ENCODE data around the gene MDM2. TPM values are rescaled to one million over a fixed set of nuclear protein-coding genes. Genes with fewer than 3 reads are reported as not detected.
A peak's percentile ranks its signal among the peaks of the same experiment; 100 is the strongest.
"Not testable (repeated sequence)": the region's sequence is repeated elsewhere in the genome, so short reads cannot be mapped to it uniquely, and the experiment has no call there.

Gene MDM2
- total RNA-seq, 1 donor from 2014 or later, result 47.3 TPM

- FAIRE-seq (no peak), DNase-seq (ENCODE audit: low spot score in 2 of 2) (no peak)
Observed at GRCh38 chr12:68804657-68805591, 3.1 kb upstream of the MDM2 start.

DNA sequence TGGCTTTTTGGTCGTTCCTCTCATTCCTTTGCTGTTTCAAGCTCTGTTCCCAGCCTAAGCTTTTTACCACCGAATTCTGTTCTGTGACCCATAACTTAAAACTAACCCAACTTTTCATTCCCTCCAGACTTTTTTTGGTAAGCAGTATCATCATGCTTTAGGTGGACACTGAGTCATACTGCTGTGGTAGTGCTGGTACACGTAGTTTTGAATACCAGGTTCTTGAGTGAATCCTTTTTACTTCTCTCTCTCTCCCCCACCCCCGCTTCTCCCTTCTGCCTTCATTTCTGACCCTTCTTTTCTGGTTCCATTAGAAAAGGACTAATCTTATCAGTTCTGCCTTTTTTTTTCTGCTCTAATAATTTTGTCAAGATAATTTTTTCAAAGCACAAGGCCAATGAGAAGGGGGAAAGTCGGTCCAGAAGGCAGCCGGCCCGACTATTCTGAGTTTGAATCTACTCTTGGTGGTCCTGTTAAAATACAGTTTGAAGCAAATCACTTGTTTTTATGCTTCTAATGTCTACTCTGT is 2.3 kb upstream of the MDM2 start:
- no peak for DNase-seq (ENCODE audit: low spot score in 2 of 2)
- FAIRE-seq, result no peak

GRCh38 chr12:68806488-68807237 is 1.3 kb upstream of the MDM2 start:
- FAIRE-seq, result no peak
- DNase-seq (ENCODE audit: low spot score in 2 of 2), result no peak

- DNase-seq (ENCODE audit: low spot score in 2 of 2); FAIRE-seq: not testable (repeated sequence)
Observed at GRCh38 chr12:68807274-68807575, 752 bp upstream of the MDM2 start.

GRCh38 chr12:68808388-68809189 is 612 bp downstream of the MDM2 start:
- peak; percentile 57 to 61 for DNase-seq (ENCODE audit: low spot score in 2 of 2)
- FAIRE-seq, result no peak

GRCh38 chr12:68809190-68810026 is 1.4 kb downstream of the MDM2 start:
- FAIRE-seq, result no peak
- no peak for DNase-seq (ENCODE audit: low spot score in 2 of 2)

- not testable (repeated sequence) for DNase-seq (ENCODE audit: low spot score in 2 of 2); FAIRE-seq
Observed at GRCh38 chr12:68810027-68810389, 2.0 kb downstream of the MDM2 start.

- not testable (repeated sequence) for FAIRE-seq
Observed at GRCh38 chr12:68811573-68811972, 3.6 kb downstream of the MDM2 start.

GRCh38 chr12:68812553-68813241 is 4.7 kb downstream of the MDM2 start:
- no peak for FAIRE-seq
- no peak for DNase-seq (ENCODE audit: low spot score in 2 of 2)

More at GRCh38 chr12:68811573-68811972, 3.6 kb downstream of the MDM2 start:
- not testable (repeated sequence) for DNase-seq (ENCODE audit: low spot score in 2 of 2)

GRCh38 chr12:68813242-68813593 is 5.2 kb downstream of the MDM2 start:
- no peak for FAIRE-seq

DNA sequence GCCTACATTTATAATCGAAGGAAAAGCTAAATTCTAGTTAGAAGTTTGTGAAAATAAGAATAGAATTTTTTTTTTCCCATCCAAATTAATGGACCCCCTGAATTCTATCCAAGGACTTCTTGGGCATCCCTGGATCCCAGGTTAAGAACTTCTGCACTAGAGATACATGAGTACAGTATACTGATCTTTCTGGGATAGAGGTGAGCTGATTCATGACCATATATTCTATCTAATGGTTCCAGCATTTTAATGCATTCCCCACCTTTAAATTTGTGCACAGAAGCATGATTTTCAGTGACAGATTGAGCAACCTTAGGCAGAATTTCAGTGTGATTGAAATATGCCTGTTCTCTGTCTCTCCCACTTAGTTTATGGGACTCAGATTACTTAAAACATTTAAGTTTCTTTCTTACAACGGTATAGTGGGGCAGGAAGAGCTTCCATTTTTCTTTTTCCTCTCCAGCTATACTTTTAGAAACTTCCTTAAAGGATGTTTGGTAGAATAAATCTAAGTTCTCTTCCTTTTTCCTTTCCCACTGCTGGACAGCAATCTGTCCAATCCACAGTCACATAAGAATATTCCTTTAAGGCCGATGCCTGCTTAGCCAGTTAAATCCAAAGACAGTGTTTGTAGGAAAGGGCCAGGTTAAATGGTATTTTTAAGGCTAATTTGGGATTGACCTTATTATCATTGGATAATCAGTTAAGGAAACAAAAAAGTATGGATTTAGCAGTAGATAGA is 6.7 kb downstream of the MDM2 start:
- FAIRE-seq, result no peak
- no peak for DNase-seq (ENCODE audit: low spot score in 2 of 2)

More at GRCh38 chr12:68813242-68813593, 5.2 kb downstream of the MDM2 start:
- DNase-seq (ENCODE audit: low spot score in 2 of 2), result no peak

DNA sequence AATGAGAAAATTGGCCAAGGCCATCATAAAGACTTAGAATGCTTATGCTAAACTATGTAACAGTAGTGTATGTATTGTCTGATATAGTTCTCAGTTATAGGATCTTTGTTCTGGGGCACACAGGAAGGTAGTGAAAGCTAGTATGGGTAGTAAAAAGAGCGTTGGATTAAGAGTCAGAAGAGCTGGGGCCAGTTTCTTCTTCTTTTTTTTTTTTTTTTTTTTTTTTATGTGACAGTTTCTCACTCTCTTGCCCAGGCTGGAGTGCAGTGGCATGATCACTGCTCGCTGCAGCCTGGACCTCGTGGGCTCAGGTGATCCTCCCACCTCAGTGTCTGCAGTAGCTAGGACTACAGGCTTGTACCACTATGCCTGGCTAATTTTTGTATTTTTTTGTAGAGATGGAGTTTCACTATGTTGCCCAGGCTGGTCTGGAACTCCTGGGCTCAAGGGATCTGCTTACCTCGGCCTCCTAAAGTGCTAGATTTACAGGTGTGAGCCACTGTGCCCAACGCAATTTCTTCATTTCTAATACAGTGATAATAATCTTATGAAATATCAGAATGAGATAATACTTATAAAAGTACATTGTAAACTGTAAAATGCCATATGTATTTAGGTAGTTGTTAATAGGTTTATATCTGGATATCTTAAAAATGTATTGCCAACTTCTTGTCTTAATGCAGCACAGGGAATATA is 7.4 kb downstream of the MDM2 start:
- FAIRE-seq (no peak), DNase-seq (ENCODE audit: low spot score in 2 of 2) (no peak)

DNA sequence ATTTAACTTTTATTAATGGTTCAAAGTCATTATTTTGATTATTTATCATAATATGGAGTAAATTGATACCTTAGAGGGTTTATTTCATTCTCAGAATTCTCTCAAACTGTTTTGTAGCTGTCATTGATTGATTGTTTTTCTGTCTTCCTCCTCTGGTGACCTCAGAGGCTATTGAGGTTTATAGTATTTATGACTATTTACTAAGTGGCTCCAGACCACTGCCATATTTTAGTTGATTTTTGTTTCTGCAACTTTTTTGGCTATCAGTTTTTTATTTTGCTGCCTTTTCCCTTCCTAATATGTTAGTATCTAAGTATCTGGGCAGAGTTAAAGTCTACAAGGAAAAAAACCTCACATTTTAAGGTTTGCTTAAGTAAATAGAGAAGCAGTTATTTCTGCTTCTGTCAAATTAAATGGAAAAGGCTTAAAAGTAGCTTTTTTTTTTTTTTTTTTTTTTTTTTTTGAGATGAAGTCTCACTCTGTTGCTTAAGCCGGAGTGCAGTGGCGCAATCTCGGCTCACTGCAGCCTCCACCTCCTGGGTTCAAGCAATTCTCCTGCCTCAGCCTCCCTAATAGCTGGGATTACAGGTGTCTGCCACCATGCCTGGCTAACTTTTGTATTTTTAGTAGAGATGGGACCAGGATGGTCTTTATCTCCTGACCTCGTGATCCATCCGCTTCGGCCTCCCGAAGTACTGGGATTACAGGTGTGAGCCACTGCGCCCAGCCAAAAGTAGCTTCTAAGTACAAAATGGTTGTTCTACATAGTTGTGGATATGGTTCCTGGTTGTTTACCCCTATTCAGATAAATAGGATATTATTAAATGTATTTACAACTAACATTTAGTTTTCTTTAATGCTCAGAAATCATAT is 8.2 kb downstream of the MDM2 start:
- DNase-seq (ENCODE audit: low spot score in 2 of 2), result no peak
- no peak for FAIRE-seq

GRCh38 chr12:68819481-68819880 is 11.5 kb downstream of the MDM2 start:
- not testable (repeated sequence) for FAIRE-seq; DNase-seq (ENCODE audit: low spot score in 2 of 2)

GRCh38 chr12:68821357-68822188 is 13.6 kb downstream of the MDM2 start:
- FAIRE-seq, result no peak
- no peak for DNase-seq (ENCODE audit: low spot score in 2 of 2)

DNA sequence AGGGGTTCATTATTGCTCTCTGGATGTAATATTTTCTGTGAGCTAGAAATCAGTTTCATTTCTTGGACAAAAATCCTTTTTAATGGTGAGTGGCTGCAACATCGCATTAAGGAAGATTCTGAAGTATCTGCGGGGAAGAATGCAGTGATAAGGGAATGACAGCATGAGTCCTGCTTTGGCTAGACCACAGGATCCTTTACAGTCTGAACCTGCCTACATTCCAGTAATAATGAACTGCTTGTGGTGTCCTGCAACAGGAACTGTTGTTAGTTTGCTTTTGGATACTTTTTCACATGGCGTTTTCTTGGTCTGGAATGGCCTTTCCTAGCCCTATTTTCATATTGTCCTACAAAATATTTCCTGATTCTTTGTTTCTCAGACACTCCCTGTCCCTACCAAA is 15.7 kb downstream of the MDM2 start:
- DNase-seq (ENCODE audit: low spot score in 2 of 2) (no peak), FAIRE-seq (no peak)
